Measurements from ENCODE around the gene MRPS10. TPM values are rescaled to one million over a fixed set of nuclear protein-coding genes. Genes with fewer than 3 reads are reported as not detected.
A peak's percentile ranks its signal among the peaks of the same experiment; 100 is the strongest.

The MRPS10 gene
- total RNA-seq, 1 donor from 2014 or later, result 5.4 TPM

GRCh38 chr6:42260972-42261371, 43.3 kb upstream of the MRPS10 start:
- Histone ChIP-seq H3K4me1 (no peaks in the 10 kb centered on the region), H3K9me3 (no peaks in the 10 kb centered on the region), H3K27me3 (no peaks in the 10 kb centered on the region), H3K4me3 (no peak overlapping the region), H3K27ac (no peak overlapping the region), H3K36me3 (peaks cover 0 to 7% of the 10 kb centered on the region in 2 donors)
- TF ChIP-seq CTCF (IDR thresholded peaks at IDR 0.05), result peak in 2 of 3 experiments; percentile 44 to 56
- intact Hi-C loops (cut with DNase I), result loop anchor here (2.0 to 5.0 kb wide), 2 partner anchors 272 to 286 kb away; no protein-coding TSS in a partner anchor
- no peak for DNase-seq (ENCODE audit: low spot score in 2 of 2)

- Histone ChIP-seq H3K9me3 (no peaks in the 10 kb centered on the region), H3K27ac (no peak overlapping the region), H3K36me3 (peaks cover 0 to 7% of the 10 kb centered on the region in 2 donors), H3K27me3 (no peaks in the 10 kb centered on the region), H3K4me1 (no peaks in the 10 kb centered on the region), H3K4me3 (no peak overlapping the region)
- TF ChIP-seq CTCF (IDR thresholded peaks at IDR 0.05), result no peak
- DNase-seq (ENCODE audit: low spot score in 2 of 2), result no peak
- intact Hi-C loops (cut with DNase I), result loop anchor here (2.0 to 5.0 kb wide), 2 partner anchors 272 to 287 kb away; no protein-coding TSS in a partner anchor
Measured at GRCh38 chr6:42260396-42260888, 42.8 kb upstream of the MRPS10 start.

- DNase-seq (ENCODE audit: low spot score in 2 of 2), result no peak
- no peak for TF ChIP-seq CTCF (IDR thresholded peaks at IDR 0.05)
- Histone ChIP-seq H3K4me3 (no peak overlapping the region), H3K27me3 (no peaks in the 10 kb centered on the region), H3K9me3 (no peaks in the 10 kb centered on the region), H3K27ac (no peak overlapping the region), H3K4me1 (no peaks in the 10 kb centered on the region), H3K36me3 (peaks cover 3 to 7% of the 10 kb centered on the region in 2 donors)
- intact Hi-C loops (cut with DNase I), result loop anchor here (2.0 to 5.0 kb wide), 2 partner anchors 273 to 287 kb away; no protein-coding TSS in a partner anchor
Measured at GRCh38 chr6:42259841-42260395, 42.3 kb upstream of the MRPS10 start.

GRCh38 chr6:42259286-42259685, 41.6 kb upstream of the MRPS10 start:
- no peak for TF ChIP-seq CTCF (IDR thresholded peaks at IDR 0.05)
- Histone ChIP-seq H3K4me1 (no peaks in the 10 kb centered on the region), H3K9me3 (no peaks in the 10 kb centered on the region), H3K36me3 (peaks cover 9 to 13% of the 10 kb centered on the region in 2 donors), H3K27me3 (no peaks in the 10 kb centered on the region), H3K27ac (no peak overlapping the region), H3K4me3 (no peak overlapping the region)
- intact Hi-C loops (cut with DNase I), result no loop called here
- no peak for DNase-seq (ENCODE audit: low spot score in 2 of 2)

- Histone ChIP-seq H3K27ac (no peak overlapping the region), H3K9me3 (no peaks in the 10 kb centered on the region), H3K4me1 (no peaks in the 10 kb centered on the region), H3K36me3 (peaks cover 9 to 19% of the 10 kb centered on the region in 2 donors), H3K4me3 (no peak overlapping the region), H3K27me3 (no peaks in the 10 kb centered on the region)
- no peak for DNase-seq (ENCODE audit: low spot score in 2 of 2)
- TF ChIP-seq CTCF (IDR thresholded peaks at IDR 0.05), result no peak
- intact Hi-C loops (cut with DNase I), result no loop called here
Measured at GRCh38 chr6:42257614-42258013, 40.0 kb upstream of the MRPS10 start.
